GM23338 (cell line): ENCODE results near the gene KCNJ3. TPM values are rescaled to one million over a fixed set of nuclear protein-coding genes. Genes with fewer than 3 reads are reported as not detected.

Source experiments
- ATAC-seq: fragments of 200-7000 bp; cut with Tn5 transposase; 3 replicates; pipeline ENCODE4 v1.9.1; 2020
- DNase-seq: peaks from one replicate; pipeline ENCODE4 v3.0.0-alpha.2; 2015; ENCODE audit warnings: low spot score
- H2AFZ ChIP-seq: fragments of 200-600 bp; sonication (generic); 2 replicates; pipeline ENCODE4 v1.8.0; 2016; ENCODE audit warnings: antibody characterized with exemption, mild to moderate bottlenecking, moderate library complexity
- H3F3A ChIP-seq: fragments of 200-600 bp; sonication (generic); replicated peaks from 2 replicates; pipeline ENCODE4 v1.8.0; 2017; ENCODE audit warnings: antibody characterized with exemption, mixed run types, low read depth
- H3K27ac ChIP-seq: fragments of 200-600 bp; sonication (generic); 2 replicates; pipeline ENCODE4 v1.6.1; 2016; ENCODE audit warnings: low read depth
- H3K27me3 ChIP-seq: fragments of 200-600 bp; sonication (generic); 2 replicates; pipeline ENCODE4 v1.8.0; 2016; ENCODE audit warnings: mild to moderate bottlenecking, mixed run types, moderate library complexity; ENCODE audit not compliant: insufficient read depth
- H3K36me3 ChIP-seq: fragments of 200-600 bp; sonication (generic); 2 replicates; pipeline ENCODE4 v1.8.0; 2016; ENCODE audit warnings: mild to moderate bottlenecking; ENCODE audit not compliant: insufficient read depth
- H3K4me1 ChIP-seq: fragments of 200-600 bp; sonication (generic); 2 replicates; pipeline ENCODE4 v1.8.0; 2016; ENCODE audit warnings: mild to moderate bottlenecking, moderate library complexity; ENCODE audit not compliant: insufficient read depth
- H3K4me2 ChIP-seq: fragments of 200-600 bp; sonication (generic); 2 replicates; pipeline ENCODE4 v1.7.1; 2017; ENCODE audit warnings: mixed run types
- H3K4me3 ChIP-seq: fragments of 200-600 bp; sonication (generic); 2 replicates; pipeline ENCODE4 v1.6.1; 2016; ENCODE audit warnings: mixed run types
- H3K79me2 ChIP-seq: fragments of 200-600 bp; sonication (generic); replicated peaks from 2 replicates; pipeline ENCODE4 v1.8.0; 2017; ENCODE audit warnings: mild to moderate bottlenecking; ENCODE audit not compliant: insufficient read depth
- H3K9me2 ChIP-seq: fragments of 200-600 bp; sonication (generic); 2 replicates; pipeline ENCODE4 v1.8.0; 2017; ENCODE audit not compliant: insufficient read depth
- H4K20me1 ChIP-seq: fragments of 200-600 bp; sonication (generic); replicated peaks from 2 replicates; pipeline ENCODE4 v1.8.0; 2017; ENCODE audit warnings: mild to moderate bottlenecking; ENCODE audit not compliant: insufficient read depth
- H3K27ac Mint-ChIP-seq: 2 replicates; pipeline ENCODE4 v1.8.0; 2020; ENCODE audit warnings: inconsistent platforms, mild to moderate bottlenecking, moderate library complexity, mixed read lengths
- H3K27me3 Mint-ChIP-seq: 3 replicates; pipeline ENCODE4 v1.8.0; 2022; ENCODE audit warnings: low read depth, mild to moderate bottlenecking, moderate library complexity, mixed read lengths, inconsistent platforms; ENCODE audit not compliant: insufficient read depth, poor library complexity
- H3K36me3 Mint-ChIP-seq: 3 replicates; pipeline ENCODE4 v1.8.0; 2021; ENCODE audit warnings: low read depth, mild to moderate bottlenecking, inconsistent platforms, moderate library complexity, mixed read lengths
- H3K4me1 Mint-ChIP-seq: 3 replicates; pipeline ENCODE4 v1.8.0; 2020; ENCODE audit warnings: mild to moderate bottlenecking, inconsistent platforms, mixed read lengths
- H3K4me3 Mint-ChIP-seq: 3 replicates; pipeline ENCODE4 v1.8.0; 2021; ENCODE audit warnings: moderate library complexity, mild to moderate bottlenecking, inconsistent platforms, mixed read lengths
- H3K9me3 Mint-ChIP-seq: 3 replicates; pipeline ENCODE4 v1.8.0; 2020; ENCODE audit warnings: moderate library complexity, mild to moderate bottlenecking, inconsistent platforms, mixed read lengths
- CREB1 ChIP-seq: fragments of 250-450 bp; sonication (Bioruptor Pico); IDR thresholded peaks from 2 replicates; pipeline ENCODE4 v1.5.0; 2020; ENCODE audit warnings: low read depth, mild to moderate bottlenecking, moderate library complexity
- NANOG ChIP-seq: IDR thresholded peaks from 2 replicates; pipeline ENCODE4 v1.6.1; 2016; ENCODE audit warnings: antibody characterized with exemption, borderline replicate concordance
- ZNF462 ChIP-seq: fragments of 250-450 bp; sonication (Bioruptor Pico); IDR thresholded peaks from 2 replicates; pipeline ENCODE4 v1.5.0; 2020; ENCODE audit warnings: mild to moderate bottlenecking, moderate library complexity
- polyA plus RNA-seq: library from polyadenylated mRNA; unstranded; fragments of >200 nt; fragmentation: Nextera tagmentation; extraction: Ambion mirVana; gene quantifications from 2 replicates; pipeline ENCODE4 v1.2.1, GENCODE V29; 2016
- total RNA-seq: library from RNA; depleted of rRNA; stranded (reverse); fragments of >200 nt; shearing (Covaris generic); gene quantifications from 2 replicates; pipeline ENCODE4 v1.2.3, GENCODE V29; 2014

The KCNJ3 gene
- total and polyA plus RNA-seq, 2 experiments from 2014 or later = 0.05 to 0.28 TPM

GRCh38 chr2:154758871-154759270 is 60.4 kb downstream of the KCNJ3 start (continued):
- no peak for TF ChIP-seq ZNF462 (CRISPR knock-in tag)

- ATAC-seq (peak; percentile 72), DNase-seq (peak; percentile 57)
- Mint-ChIP-seq H3K4me1 (peaks cover 6% of the 10 kb centered on the region; the same call in 2 of the 3 replicates), H3K9me3 (no peaks in the 10 kb centered on the region), H3K4me3 (no peak overlapping the region), H3K36me3 (no peaks in the 10 kb centered on the region), H3K27ac (no peak overlapping the region), H3K27me3 (no peaks in the 10 kb centered on the region)
- H3K4me3 ChIP-seq = no peak overlapping the region
- H3K9me2 ChIP-seq = no peaks in the 10 kb centered on the region
- H4K20me1 ChIP-seq = no peaks in the 10 kb centered on the region
- no peak overlapping the region for H3K27ac ChIP-seq
- no peak overlapping the region for H3K4me2 ChIP-seq
- H3F3A ChIP-seq = no peaks in the 10 kb centered on the region
- TF ChIP-seq CREB1 = no peak
- peak; percentile 49; the same call in 1 of the 2 replicates for TF ChIP-seq NANOG
- no peak overlapping the region for H2AFZ ChIP-seq
- no peaks in the 10 kb centered on the region for H3K36me3 ChIP-seq
- peaks cover 29% of the 10 kb centered on the region for H3K27me3 ChIP-seq
- H3K4me1 ChIP-seq = no peaks in the 10 kb centered on the region
- no peaks in the 10 kb centered on the region for H3K79me2 ChIP-seq
Observed at GRCh38 chr2:154762638-154763037, 64.1 kb downstream of the KCNJ3 start.

- no peaks in the 10 kb centered on the region for H3K9me3 Mint-ChIP-seq
- H3K36me3 Mint-ChIP-seq = no peaks in the 10 kb centered on the region
- ATAC-seq = no peak
- Histone ChIP-seq H4K20me1 (no peaks in the 10 kb centered on the region), H3K4me1 (no peaks in the 10 kb centered on the region), H2AFZ (no peak overlapping the region), H3K36me3 (no peaks in the 10 kb centered on the region), H3K4me3 (no peak overlapping the region), H3K27ac (no peak overlapping the region), H3F3A (no peaks in the 10 kb centered on the region), H3K9me2 (no peaks in the 10 kb centered on the region), H3K79me2 (no peaks in the 10 kb centered on the region), H3K27me3 (no peaks in the 10 kb centered on the region), H3K4me2 (no peak overlapping the region)
- no peak overlapping the region for H3K27ac Mint-ChIP-seq
- no peaks in the 10 kb centered on the region for H3K27me3 Mint-ChIP-seq
- DNase-seq = no peak
- H3K4me3 Mint-ChIP-seq = no peak overlapping the region
- no peaks in the 10 kb centered on the region for H3K4me1 Mint-ChIP-seq
- no peak for TF ChIP-seq ZNF462 (CRISPR knock-in tag)
Observed at GRCh38 chr2:154771664-154772284, 73.3 kb downstream of the KCNJ3 start.
